ENCODE data around the gene IFNL3. TPM values are rescaled to one million over a fixed set of nuclear protein-coding genes. Genes with fewer than 3 reads are reported as not detected.
A peak's percentile ranks its signal among the peaks of the same experiment; 100 is the strongest.

The IFNL3 gene
- polyA plus RNA-seq, 1 donor (not counting 4 experiments of a cell fraction or from before 2014, with no cell fraction given): not detected

DNA sequence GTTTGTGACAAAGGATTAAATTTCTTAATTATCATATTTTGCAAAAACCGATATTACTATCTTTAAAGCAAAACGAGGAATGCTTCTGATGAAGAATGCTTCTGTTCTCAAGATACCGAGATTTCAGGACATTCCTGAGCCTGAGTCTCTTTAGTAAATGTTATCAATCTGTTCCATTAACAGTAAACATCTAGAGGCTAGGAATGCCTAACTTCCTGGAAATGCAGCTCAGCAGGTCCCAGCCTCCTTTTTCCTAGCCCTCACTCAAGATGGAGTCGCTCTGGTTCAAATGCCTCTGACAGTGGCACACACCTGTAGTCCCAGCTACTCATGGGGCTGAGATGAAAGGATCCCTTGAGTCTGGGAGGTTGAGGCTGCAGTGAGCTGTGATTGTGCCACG lies 6.3 kb upstream of the IFNL3 start:
- no peaks in the 10 kb centered on the region for H3K9me1 ChIP-seq (ENCODE audit: control insufficient read depth, extremely low read depth, insufficient read depth, low read length)
- H3K27me3 ChIP-seq (ENCODE audit: control insufficient read depth, extremely low read depth, insufficient read depth, low read length): peaks cover 24% of the 10 kb centered on the region
- no peaks in the 10 kb centered on the region for H3K36me3 ChIP-seq (ENCODE audit: control insufficient read depth in 2 of 2, extremely low read depth in 1 of 2, insufficient read depth in 2 of 2, low read length in 2 of 2)
- no peaks in the 10 kb centered on the region for H3K9me3 ChIP-seq (ENCODE audit: control insufficient read depth, low read depth, low read length)
- H3K4me1 ChIP-seq (ENCODE audit: control insufficient read depth, extremely low read depth, insufficient read depth, low read length): peaks cover 3% of the 10 kb centered on the region
- no peak overlapping the region for H3K4me3 ChIP-seq (ENCODE audit: control insufficient read depth in 2 of 3, extremely low read depth in 1 of 3, insufficient read depth in 2 of 3, low read depth in 1 of 3, low read length in 3 of 3)
- no peak overlapping the region for H3K4me2 ChIP-seq (ENCODE audit: control insufficient read depth, extremely low read depth, insufficient read depth, low read depth, low read length)
- H3K9ac ChIP-seq (ENCODE audit: control insufficient read depth, extremely low read depth, insufficient read depth, low read length): no peak overlapping the region
- dilution Hi-C loops (cut with MboI; ENCODE audit: extremely low pct_ligation_motif_present, low sequenced_read_pairs): no loop called here
- DNase-seq (ENCODE audit: low read depth, low spot score) (no peak), FAIRE-seq (no peak)
- H3K79me2 ChIP-seq (ENCODE audit: control insufficient read depth, insufficient read depth, low read length): no peaks in the 10 kb centered on the region
- H3K27ac ChIP-seq (ENCODE audit: control insufficient read depth, insufficient read depth, low read length): no peak overlapping the region
- TF ChIP-seq EZH2 (IDR thresholded peaks at IDR 0.05; ENCODE audit: low read length): no peak
- TF ChIP-seq, protein P1, sequence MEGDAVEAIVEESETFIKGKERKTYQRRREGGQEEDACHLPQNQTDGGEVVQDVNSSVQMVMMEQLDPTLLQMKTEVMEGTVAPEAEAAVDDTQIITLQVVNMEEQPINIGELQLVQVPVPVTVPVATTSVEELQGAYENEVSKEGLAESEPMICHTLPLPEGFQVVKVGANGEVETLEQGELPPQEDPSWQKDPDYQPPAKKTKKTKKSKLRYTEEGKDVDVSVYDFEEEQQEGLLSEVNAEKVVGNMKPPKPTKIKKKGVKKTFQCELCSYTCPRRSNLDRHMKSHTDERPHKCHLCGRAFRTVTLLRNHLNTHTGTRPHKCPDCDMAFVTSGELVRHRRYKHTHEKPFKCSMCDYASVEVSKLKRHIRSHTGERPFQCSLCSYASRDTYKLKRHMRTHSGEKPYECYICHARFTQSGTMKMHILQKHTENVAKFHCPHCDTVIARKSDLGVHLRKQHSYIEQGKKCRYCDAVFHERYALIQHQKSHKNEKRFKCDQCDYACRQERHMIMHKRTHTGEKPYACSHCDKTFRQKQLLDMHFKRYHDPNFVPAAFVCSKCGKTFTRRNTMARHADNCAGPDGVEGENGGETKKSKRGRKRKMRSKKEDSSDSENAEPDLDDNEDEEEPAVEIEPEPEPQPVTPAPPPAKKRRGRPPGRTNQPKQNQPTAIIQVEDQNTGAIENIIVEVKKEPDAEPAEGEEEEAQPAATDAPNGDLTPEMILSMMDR (optimal IDR thresholded peaks at IDR 0.05 in 1 of 3, IDR thresholded peaks at IDR 0.05 in 1 of 3, conservative IDR thresholded peaks at IDR 0.05 in 1 of 3; ENCODE audit: extremely low read depth in 1 of 3, insufficient read depth in 2 of 3, low read length in 3 of 3): no peak
- H2AFZ ChIP-seq (ENCODE audit: control insufficient read depth, low read length): no peak overlapping the region
- H4K20me1 ChIP-seq (ENCODE audit: control insufficient read depth, extremely low read depth, insufficient read depth, low read length): no peaks in the 10 kb centered on the region

DNA sequence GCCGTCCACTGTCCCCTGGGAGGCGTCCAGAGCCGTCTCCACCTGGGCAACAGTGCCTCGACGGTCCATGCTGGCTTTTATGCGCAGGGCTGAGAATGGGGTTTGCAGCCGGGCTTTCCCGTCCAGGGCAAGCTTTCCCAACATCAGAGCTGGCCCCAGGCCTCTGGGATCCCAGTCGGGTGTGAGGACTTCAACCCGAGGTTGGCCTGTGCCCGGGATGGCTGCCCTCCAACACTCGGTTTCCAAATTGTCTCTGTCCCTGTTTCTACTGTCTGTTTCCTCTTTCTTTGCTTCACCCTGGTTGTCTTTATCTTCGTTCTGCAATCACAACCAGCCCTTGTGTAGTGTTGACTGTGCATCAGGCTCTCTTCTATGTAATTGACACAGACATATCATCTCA lies 4.0 kb upstream of the IFNL3 start, which contains the start of gene IFNL4:
TSS of gene IFNL4 (minus strand) at position 51 of the 400 bp plus-strand sequence.
- Histone ChIP-seq H3K4me2 (ENCODE audit: control insufficient read depth, extremely low read depth, insufficient read depth, low read depth, low read length) (peak within 1 kb of the TSS; percentile 27), H3K4me1 (ENCODE audit: control insufficient read depth, extremely low read depth, insufficient read depth, low read length) (peaks cover 3% of the 10 kb centered on the region), H4K20me1 (ENCODE audit: control insufficient read depth, extremely low read depth, insufficient read depth, low read length) (no peaks in the 10 kb centered on the region), H3K9ac (ENCODE audit: control insufficient read depth, extremely low read depth, insufficient read depth, low read length) (no peak within 1 kb of the TSS), H3K9me3 (ENCODE audit: control insufficient read depth, low read depth, low read length) (no peaks in the 10 kb centered on the region), H2AFZ (ENCODE audit: control insufficient read depth, low read length) (peak within 1 kb of the TSS; percentile 15), H3K4me3 (ENCODE audit: control insufficient read depth in 2 of 3, extremely low read depth in 1 of 3, insufficient read depth in 2 of 3, low read depth in 1 of 3, low read length in 3 of 3) (no peak within 1 kb of the TSS), H3K9me1 (ENCODE audit: control insufficient read depth, extremely low read depth, insufficient read depth, low read length) (no peaks in the 10 kb centered on the region), H3K36me3 (ENCODE audit: control insufficient read depth in 2 of 2, extremely low read depth in 1 of 2, insufficient read depth in 2 of 2, low read length in 2 of 2) (no peaks in the 10 kb centered on the region), H3K27me3 (ENCODE audit: control insufficient read depth, extremely low read depth, insufficient read depth, low read length) (peaks cover 24% of the 10 kb centered on the region), H3K79me2 (ENCODE audit: control insufficient read depth, insufficient read depth, low read length) (no peaks in the 10 kb centered on the region), H3K27ac (ENCODE audit: control insufficient read depth, insufficient read depth, low read length) (no peak within 1 kb of the TSS)
- TF ChIP-seq EZH2 (IDR thresholded peaks at IDR 0.05; ENCODE audit: low read length): no peak
- TF ChIP-seq, protein P1 (optimal IDR thresholded peaks at IDR 0.05 in 1 of 3, IDR thresholded peaks at IDR 0.05 in 1 of 3, conservative IDR thresholded peaks at IDR 0.05 in 1 of 3; ENCODE audit: extremely low read depth in 1 of 3, insufficient read depth in 2 of 3, low read length in 3 of 3): no peak
- dilution Hi-C loops (cut with MboI; ENCODE audit: extremely low pct_ligation_motif_present, low sequenced_read_pairs): no loop called here
- DNase-seq (ENCODE audit: low read depth, low spot score): no peak
- FAIRE-seq: no peak

Data from keratinocyte (primary cell).